ENCODE results near the gene HMGN4. TPM values are rescaled to one million over a fixed set of nuclear protein-coding genes. Genes with fewer than 3 reads are reported as not detected.

HMGN4 gene
- total and polyA plus RNA-seq, 2 donors (not counting 3 experiments of a cell fraction or from before 2014, with no cell fraction given): 13.1 to 36.9 TPM

DNA sequence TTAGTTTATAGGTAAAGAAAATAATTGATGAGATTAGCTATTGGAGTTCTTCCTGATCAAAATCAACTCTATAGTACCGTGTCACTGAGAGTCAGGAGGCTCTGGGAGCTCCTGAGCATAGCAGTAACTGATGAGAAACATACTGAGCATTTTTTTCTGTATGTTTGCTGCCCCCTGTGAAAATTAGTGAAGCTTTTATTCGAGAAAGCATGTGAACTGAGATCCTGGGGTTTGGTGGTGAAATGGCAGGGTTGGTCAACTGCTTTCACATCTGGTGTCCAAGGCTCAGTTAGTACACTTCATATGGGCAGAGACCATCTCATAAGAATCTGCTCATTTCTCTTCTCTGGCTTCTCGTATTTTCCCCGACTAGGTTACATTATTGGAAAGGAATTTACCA, 54.5 kb downstream of the HMGN4 start:
- Histone ChIP-seq H3K27me3 (ENCODE audit: control insufficient read depth in 2 of 2, insufficient read depth in 2 of 2, low read length in 2 of 2) (peaks cover 12 to 32% of the 10 kb centered on the region in 2 experiments), H3K9me3 (replicated peaks; ENCODE audit: control insufficient read depth, insufficient read depth, low read length) (no peaks in the 10 kb centered on the region), H3K4me1 (ENCODE audit: control insufficient read depth, extremely low read depth, insufficient read depth, low read length) (peaks cover 14% of the 10 kb centered on the region), H3K79me2 (ENCODE audit: control insufficient read depth, insufficient read depth, low read length) (peaks cover 6% of the 10 kb centered on the region), H3K4me3 (replicated peaks in 1 of 3; ENCODE audit: insufficient read depth in 1 of 3, low read depth in 1 of 3, low read length in 3 of 3) (no peak overlapping the region), H4K20me1 (replicated peaks; ENCODE audit: control insufficient read depth, extremely low read depth, insufficient read depth, low read length) (no peaks in the 10 kb centered on the region), H3K9me1 (replicated peaks; ENCODE audit: control insufficient read depth, extremely low read depth, insufficient read depth, low read length) (no peaks in the 10 kb centered on the region), H3K27ac (ENCODE audit: insufficient read depth, low read depth, low read length) (no peak overlapping the region), H3K9ac (replicated peaks; ENCODE audit: extremely low read depth, insufficient read depth, low read length) (no peak overlapping the region), H3K36me3 (ENCODE audit: control insufficient read depth in 2 of 2, extremely low read depth in 1 of 2, insufficient read depth in 2 of 2, low read length in 2 of 2) (no peaks in the 10 kb centered on the region), H2AFZ (ENCODE audit: low read depth, low read length) (no peak overlapping the region), H3K4me2 (ENCODE audit: insufficient read depth, low read length) (no peak overlapping the region)
- DNase-seq (ENCODE audit: low read depth, low spot score): no peak
- TF ChIP-seq JUN (IDR thresholded peaks at IDR 0.05; ENCODE audit: borderline replicate concordance, insufficient read depth, insufficient read length, low read depth): no peak
- TF ChIP-seq, protein P1, sequence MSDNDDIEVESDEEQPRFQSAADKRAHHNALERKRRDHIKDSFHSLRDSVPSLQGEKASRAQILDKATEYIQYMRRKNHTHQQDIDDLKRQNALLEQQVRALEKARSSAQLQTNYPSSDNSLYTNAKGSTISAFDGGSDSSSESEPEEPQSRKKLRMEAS (IDR thresholded peaks at IDR 0.05; ENCODE audit: insufficient read depth, insufficient read length): no peak
- no peak for TF ChIP-seq MYC (IDR thresholded peaks at IDR 0.05; ENCODE audit: low read depth, low read length)
- no peak for TF ChIP-seq EZH2 (IDR thresholded peaks at IDR 0.05; ENCODE audit: borderline replicate concordance, low read depth, low read length, severe bottlenecking)
- no peak for TF ChIP-seq POLR2AphosphoS5 (IDR thresholded peaks at IDR 0.05; ENCODE audit: insufficient read depth, low read depth, low read length)
- no peak for TF ChIP-seq POLR2A (IDR thresholded peaks at IDR 0.05; ENCODE audit: low read depth, low read length)
- no peak for TF ChIP-seq FOS (IDR thresholded peaks at IDR 0.05; ENCODE audit: borderline replicate concordance, insufficient read depth, low read length)
- TF ChIP-seq, protein P2, sequence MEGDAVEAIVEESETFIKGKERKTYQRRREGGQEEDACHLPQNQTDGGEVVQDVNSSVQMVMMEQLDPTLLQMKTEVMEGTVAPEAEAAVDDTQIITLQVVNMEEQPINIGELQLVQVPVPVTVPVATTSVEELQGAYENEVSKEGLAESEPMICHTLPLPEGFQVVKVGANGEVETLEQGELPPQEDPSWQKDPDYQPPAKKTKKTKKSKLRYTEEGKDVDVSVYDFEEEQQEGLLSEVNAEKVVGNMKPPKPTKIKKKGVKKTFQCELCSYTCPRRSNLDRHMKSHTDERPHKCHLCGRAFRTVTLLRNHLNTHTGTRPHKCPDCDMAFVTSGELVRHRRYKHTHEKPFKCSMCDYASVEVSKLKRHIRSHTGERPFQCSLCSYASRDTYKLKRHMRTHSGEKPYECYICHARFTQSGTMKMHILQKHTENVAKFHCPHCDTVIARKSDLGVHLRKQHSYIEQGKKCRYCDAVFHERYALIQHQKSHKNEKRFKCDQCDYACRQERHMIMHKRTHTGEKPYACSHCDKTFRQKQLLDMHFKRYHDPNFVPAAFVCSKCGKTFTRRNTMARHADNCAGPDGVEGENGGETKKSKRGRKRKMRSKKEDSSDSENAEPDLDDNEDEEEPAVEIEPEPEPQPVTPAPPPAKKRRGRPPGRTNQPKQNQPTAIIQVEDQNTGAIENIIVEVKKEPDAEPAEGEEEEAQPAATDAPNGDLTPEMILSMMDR (IDR thresholded peaks at IDR 0.05; ENCODE audit: extremely low read depth in 1 of 2, insufficient read depth in 1 of 2, low read depth in 1 of 2, low read length in 2 of 2): no peak
- TF ChIP-seq GATA2 (IDR thresholded peaks at IDR 0.05; ENCODE audit: insufficient read depth, insufficient read length, low read depth, low read length): no peak
- FAIRE-seq: no peak
- no TSS peak for BruUV-seq (replicated peaks)
- POLR2A ChIA-PET: no interaction called here
- intact Hi-C loops (cut with micrococcal nuclease) (no loop called here), dilution Hi-C loops (cut with MboI; ENCODE audit: extremely low pct_ligation_motif_present, low sequenced_read_pairs) (no loop called here)
- CTCF ChIA-PET: interaction anchor here (4.8 to 15.7 kb wide), 2 partner anchors 18 to 251 kb away, joined by 159 to 359 read pairs; no protein-coding TSS in a partner anchor
